Activated CD4-positive, alpha-beta T cell treated with anti-CD3 and anti-CD28 coated beads for 48 hours (primary cell): Measurements from ENCODE around the gene CEP131.

Experiments used
- DNase-seq: peaks from one replicate; pipeline ENCODE4 v3.0.0-alpha.2; 2020

The CEP131 gene

GRCh38 chr17:81197409-81197795, 25.4 kb downstream of the CEP131 start:
- DNase-seq: no peak

DNA sequence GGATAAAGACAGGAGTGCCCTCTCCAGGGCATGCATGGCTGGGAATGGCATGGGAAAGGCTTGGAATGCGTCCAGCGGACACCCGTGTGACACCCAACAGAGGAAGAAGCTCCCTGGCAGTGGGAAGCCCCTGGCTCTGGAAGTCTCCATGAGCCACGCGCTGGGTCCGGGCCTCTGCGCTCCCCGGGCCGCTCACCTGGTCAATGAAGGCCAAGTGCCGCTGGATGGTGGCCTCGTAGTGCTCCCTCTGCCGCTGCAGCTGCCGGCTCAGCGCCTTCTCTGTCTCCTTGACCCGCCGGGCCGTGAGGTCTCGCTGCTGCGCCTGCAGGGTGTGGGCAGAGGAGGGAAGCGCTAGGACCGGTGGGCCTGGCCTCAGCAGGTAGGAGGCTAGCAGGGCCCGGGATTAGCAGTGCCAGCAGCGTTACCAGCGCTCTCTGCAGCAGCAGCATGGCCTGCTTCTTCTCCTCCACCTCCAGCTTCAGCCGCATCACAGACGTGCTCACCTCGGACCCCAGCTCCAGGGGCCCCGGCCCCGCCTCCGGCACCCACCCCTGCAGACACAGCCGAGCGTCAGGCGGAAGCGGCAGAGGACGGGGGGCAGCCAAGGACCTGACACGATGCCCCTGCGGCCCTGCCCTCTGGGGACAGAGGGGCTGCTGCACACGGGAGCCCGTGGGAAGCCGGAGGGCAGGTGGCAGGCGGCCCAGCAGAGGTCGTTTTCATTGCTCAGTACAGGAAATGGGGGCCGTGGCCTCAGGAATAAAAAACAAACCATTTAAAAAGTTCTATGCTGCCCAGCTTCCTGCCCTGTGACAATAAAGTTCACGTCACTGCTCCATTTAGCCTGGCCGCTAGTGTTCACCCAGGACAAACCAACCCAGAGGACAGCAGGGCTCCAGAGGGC, 26.0 kb downstream of the CEP131 start:
- no peak for DNase-seq

GRCh38 chr17:81195941-81196495, 26.7 kb downstream of the CEP131 start:
- DNase-seq: no peak

DNA sequence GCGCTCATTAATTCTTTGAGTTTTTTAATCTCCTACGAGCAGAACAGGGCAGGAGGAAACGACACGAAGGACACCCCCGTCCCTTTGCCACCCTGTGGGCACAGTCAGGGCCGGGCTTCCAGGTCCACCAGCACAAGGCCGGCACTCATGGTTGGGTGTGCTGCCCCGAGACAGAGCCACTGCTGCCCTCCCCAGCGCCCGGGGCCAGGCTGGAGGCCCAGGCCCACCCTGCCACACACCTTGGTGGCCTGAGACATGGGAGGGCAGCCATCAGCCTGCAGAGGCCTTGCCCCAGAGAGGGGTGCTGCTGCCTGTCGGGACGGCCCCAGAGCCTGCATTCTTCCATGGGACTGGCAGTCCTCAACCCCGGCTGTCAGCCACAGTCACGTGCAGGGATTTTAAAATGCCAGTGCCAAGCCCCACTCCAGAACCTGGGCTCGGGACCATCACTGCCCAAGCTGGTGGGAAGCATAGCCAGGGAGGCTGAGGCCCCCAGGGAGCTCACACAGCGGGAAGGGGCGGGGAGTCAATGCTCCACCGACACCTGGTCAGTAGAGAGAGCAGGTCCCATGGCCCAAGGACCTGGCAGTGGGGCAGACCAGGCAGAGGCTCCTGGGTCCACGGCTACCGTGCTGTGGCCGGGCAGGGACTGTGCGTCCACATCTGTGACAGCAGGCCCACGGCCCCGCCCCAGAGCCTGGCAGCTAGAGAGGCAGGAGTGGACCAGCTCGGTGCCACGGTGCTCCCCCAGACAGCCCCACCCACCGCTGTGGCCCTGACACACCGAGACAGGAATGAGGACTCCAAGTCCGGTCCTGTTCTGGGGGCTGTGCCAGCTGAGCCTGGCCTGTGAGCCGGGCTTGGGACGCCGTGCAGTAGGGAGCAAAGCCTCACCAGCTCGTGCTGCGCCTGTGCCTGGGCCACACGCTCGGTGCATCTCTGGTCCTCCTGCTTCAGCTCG, 27.5 kb downstream of the CEP131 start:
- no peak for DNase-seq

DNA sequence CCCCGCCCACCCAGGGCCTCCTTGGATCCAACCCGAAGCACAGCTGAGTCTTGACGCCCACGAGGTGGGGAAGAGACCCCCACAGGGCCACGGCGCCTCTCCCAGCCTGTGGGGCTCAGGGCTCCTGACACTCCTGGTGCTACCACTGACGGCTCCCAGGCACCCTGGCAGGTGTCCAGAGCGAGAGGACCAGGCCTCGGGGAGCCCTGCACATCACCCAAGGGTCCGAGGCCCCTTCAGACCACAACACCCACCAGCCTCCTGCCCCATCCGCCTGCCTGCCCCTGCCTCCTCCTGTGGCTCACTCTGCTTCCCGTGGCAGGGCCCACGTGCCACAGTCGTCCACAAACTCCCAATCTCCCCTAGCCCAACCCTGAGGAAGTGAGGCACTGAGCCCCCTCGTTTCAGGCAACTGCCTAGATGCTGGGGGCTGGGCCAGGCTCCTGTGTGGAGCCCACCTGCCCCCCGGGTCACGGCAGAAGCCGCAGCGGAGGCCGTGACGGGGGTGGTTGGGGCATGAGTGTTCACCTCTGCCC, 28.5 kb downstream of the CEP131 start:
- no peak for DNase-seq

DNA sequence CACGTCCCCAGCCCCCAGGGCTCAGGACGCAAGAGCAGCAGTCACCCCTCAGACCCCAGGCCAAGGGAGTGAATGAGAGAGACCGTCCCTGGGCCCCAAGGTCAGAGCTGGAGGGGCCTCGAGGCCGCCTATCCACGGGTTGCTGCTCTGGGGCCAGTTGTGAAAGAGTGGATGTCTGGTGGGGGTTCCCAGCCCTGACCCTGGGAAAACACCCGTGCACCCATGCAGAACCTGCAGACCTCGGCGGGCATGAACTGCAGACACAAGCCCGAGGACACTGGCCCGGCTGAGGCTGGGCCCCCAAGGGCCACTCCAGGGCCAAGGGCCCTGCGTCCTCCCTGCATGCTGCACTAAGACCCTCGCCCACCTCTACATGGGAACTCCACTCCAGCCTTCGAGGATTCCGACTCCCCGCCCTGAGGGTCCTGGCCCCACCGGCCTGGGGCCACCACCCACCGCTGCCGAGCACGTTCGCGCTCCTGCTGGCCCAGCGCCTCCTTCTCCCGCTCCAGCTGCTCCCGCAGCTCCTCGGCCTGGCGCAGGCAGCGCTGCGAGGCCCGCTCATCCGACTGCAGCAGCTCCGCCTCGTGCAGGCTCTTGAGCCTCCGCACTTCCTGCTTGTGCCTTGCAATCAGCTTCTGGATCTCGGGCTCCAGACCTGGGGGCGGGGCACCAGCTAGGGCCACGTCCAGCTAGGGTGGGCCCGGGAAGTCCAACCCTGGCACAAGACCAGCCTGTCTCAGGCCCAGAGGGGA, 29.1 kb downstream of the CEP131 start:
- DNase-seq: no peak

DNA sequence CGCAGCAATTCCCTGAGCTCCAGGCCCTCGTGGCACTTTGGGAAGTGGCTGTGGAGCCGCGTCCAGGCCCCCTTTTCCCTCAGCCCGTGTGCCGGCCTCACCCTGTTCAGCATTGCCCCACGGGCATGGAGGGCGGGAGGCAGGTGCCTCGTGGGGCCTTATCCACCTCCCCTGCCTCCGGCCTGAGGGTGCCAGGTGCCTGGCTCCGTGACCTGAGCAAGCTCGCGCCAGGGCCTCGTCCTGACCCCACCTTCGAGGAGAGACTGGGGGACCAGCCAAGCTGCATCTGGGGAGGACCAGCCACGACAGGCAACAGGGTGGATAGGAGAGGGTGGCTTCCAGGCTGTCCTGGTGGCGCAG, 29.7 kb downstream of the CEP131 start:
- DNase-seq: no peak

DNA sequence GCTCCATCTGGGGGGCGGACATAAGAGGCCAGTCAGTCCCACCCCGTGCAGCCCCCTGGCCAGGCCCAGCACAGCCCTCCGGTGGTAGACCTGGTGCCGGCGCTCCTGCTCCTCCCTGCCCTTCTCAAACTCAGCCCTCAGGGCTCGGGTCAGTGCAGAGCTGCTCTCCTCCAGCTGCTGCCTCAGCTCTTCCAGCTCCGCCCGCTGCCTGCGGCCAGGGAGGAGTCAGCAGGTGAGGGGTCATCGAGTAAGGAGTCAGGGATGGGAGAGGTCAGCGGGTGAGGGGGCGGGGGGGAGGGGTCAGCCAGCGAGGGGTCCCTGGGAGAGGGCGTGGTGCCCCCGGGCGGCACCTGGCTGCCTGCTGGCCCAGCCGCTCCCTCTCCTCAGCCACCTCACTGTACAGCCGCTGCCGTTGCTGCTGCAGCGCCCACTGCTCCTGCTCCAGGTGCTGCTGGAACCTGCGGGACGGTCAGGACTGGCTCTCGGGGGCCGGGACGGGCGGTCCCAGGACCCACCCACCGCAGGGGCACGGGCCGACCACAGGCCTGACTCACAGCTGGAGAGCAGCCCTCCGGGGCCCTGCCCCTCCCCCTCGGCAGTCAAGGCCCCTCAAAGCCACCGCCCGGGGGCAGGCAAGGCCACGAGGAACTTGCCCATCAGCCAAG, 30.2 kb downstream of the CEP131 start:
- DNase-seq: no peak

DNA sequence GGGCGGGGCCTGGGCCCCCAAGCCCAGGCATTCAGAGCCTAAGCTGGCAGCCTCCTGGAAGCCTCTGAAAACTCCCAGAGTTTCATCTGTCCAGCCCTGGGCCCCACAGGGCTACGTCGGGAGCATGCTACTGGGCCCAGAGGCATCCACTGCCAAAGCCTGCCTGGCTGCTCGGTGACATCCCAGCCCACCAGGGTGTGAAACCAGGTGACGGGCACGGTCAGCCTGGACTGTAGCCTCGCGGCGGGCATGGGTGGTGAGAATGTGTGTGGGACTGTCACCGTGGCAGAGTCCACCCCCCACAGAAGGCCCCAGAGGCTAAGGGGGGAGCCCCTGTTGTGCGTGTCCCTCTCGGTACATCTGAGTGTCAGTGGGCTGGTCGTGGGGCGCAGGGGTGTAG, 31.1 kb downstream of the CEP131 start:
- DNase-seq: no peak

DNA sequence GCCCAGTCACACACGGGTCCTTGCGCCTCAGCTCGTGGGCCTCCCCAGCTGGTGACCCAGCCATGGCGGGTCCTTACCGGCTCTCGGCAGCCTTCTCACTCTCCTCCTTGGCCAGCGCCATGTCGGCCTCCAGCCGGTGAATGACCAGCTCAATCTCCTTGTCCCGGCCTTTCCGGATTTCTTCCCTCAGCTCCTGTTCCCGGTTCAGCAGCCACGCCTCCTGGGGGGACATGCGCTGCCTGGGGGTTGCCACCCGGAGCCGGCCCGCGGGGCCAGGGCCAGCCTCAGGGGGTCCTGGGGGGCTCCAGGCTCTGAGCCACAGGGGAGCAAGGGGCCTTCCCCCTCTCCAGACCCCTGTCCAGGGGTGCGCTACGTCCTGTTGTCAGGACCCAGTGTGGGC, 31.6 kb downstream of the CEP131 start:
- DNase-seq: no peak

- no peak for DNase-seq
Observed at GRCh38 chr17:81190591-81190990, 32.2 kb downstream of the CEP131 start.

GRCh38 chr17:81189670-81190530, 32.9 kb downstream of the CEP131 start:
- no peak for DNase-seq

DNA sequence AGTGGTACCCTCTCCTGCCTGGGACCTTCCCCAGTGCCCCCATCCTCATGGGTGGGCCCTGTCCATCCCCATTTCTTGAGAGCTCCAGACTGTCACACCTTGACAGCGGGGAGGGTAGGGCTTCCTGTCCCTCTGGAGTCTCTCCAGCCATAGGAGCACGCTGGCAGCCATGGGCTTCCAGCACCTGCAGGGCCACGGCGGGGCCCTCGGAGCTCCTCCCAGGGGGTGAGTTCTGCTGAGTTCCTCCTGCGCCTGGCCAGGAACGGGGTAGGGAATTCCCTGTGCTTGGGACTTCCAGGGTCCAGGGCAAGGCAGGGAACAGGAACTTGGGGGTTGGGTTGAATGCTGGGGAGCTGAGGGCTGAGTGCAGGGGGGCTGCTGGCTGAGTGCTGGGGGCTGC, 33.7 kb downstream of the CEP131 start:
- DNase-seq: no peak

- DNase-seq: no peak
Observed at GRCh38 chr17:81188491-81188840, 34.3 kb downstream of the CEP131 start.

DNA sequence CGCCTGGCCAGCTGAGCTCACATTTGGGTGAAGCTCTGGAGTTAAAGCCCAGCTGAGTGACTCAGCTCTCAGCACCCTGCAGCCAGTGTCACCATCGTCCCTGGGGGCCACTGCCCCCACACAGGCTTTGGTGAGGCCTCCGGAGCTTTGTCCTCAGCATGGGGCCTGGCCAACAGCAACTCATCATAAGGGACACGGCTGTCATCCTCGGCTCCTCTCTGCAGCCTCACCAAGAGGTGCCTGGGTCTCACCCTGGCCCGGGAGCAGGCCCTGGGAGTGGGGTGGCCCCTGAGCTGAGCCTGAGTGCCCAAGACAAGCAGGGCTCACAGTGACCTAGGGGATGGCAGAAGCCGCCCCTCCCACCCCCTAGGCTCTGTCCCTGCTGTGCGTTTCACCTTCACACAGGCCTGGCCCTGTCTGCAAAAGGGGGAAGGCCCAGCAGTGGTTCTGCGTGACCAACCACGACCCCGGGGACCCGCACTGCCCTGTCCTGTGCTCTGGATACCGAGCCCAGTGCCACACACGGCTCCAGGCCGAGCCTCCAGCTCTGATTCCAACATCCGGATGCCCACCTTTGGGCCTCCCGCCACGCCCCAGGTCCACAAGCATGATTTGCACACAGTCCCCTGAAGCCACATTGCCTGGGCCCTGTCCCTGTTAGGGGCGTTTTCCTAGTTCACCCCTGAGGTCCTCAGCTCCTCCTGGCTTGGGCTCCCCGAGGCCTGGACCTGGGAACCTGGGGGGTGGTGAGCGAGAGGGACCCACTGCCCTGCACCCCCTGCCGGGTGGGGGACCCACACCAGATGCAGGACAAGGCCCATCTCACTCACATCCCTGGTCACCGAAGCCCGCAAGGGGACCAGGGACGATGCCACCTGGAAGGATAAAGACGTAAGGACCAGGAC, 34.9 kb downstream of the CEP131 start:
- no peak for DNase-seq

DNA sequence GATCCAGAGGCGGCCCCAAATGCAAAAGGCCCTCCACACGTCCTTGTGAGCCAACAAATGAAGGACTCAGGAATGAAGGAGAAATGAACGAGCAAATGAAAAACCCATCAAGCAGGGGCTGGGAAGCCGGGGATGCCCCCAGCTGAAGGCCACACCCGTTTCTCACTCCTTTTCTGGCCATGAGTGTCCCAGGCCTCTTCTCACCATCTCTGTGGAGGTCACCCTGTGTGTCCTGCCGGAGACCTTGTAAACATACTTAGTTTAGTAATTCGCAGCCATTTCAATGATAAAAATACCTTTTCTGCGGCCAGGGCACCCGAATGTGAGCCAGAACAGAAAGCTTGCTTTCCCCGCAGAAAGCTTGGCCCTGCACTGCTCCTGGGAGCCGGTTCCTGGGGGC, 35.6 kb downstream of the CEP131 start:
- DNase-seq: no peak

DNA sequence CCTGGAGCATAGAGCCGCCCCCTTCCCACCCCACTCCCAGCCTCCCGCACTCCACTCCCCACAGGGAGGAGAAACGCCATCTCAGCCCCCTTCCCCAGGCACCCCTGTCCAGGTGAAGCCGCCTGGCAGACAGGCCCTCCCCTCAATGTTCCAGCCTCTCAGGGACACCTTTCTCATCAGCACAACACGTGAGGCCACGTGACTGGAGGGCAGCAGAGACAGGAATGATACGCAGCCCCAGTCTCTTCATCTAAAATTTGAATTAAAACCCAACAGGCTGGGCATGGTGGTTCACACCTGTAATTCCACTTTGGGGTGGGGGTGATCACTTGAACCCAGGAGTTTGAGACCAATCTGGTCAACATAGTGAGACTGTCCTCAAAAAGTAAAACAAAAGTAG, 36.6 kb downstream of the CEP131 start:
- no peak for DNase-seq

- no peak for DNase-seq
Observed at GRCh38 chr17:81184555-81184954, 38.2 kb downstream of the CEP131 start.

DNA sequence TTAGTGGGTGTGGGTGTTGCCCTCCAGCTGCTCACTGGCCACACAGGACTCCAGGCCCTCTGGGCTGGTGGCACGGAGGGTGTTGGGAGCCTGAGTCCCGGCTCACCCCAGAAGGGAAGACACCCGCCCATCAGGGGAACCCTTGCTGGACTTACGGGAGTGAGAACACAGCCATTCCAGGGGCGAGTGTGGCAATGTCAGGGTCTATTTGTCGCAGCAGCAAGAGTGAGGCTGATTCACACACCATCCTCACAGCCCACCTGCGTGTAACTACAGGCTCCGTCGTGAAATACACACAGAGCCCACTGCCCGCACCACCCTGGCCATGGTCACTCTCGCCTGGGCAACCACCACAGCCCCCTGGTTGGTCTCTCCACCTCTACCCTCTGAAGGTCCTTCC, 39.0 kb downstream of the CEP131 start:
- DNase-seq: no peak

DNA sequence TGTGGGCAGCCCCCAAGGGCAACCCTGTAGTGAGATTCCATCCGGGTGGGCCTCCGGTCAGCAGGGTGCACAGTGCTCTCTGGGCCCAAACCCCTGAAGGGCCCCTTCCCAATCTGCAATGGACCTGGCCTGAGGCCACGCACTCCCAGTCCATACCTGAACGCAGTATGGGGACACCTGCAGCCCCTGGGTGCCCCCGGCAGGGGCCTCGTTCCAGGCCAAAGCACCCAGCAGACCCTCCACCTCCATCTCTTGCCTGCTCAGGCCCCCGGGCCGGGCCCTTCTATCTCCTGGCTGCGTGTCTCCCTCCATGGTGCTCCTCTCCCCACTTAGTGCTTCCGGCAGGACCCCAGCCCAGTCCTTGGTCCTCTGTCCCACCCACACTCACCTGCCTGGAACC, 39.4 kb downstream of the CEP131 start:
- no peak for DNase-seq
